Erythroblast (primary cell): ENCODE measurements around the gene NCAPG2.

ENCODE experiments used
- GATA1 ChIP-seq: IDR thresholded peaks from 2 replicates; pipeline ENCODE4 v1.6.1; 2011; ENCODE audit warnings: low read depth, mild to moderate bottlenecking, control low read depth, low read length, moderate library complexity
- POLR2A ChIP-seq: IDR thresholded peaks from 2 replicates; pipeline ENCODE4 v1.6.1; 2011; ENCODE audit warnings: mild to moderate bottlenecking, low read length

DNA sequence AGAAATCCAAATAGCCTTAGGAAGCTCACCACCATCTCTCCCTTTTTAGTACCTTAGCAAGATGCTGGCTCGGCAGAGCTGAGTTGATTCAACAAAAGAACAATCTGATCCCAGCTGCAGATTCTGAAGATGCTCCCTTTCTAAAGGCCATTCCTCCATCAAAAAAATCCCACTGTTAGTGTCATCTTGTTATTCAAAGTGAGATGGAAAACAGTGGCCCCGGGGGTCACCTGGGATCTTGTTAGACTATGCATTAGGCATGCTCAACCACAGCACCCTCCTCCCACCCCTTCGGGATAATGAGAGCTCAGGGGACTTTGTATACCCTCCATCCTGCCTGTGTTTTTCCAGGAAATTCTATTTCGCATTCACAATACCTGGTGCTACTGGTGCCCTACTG, 2.4 kb downstream of the NCAPG2 start:
- TF ChIP-seq POLR2A (no peak), GATA1 (no peak)
